Muscle of leg (tissue), 11 donors: ENCODE measurements around the gene SETD7. TPM values are rescaled to one million over a fixed set of nuclear protein-coding genes. Genes with fewer than 3 reads are reported as not detected.

Experiments
- DNase-seq: peaks from one replicate; pipeline ENCODE4 v3.0.0; 2013
- H3K27ac ChIP-seq: one replicate; pipeline ENCODE4 v1.5.1; 2013; ENCODE audit warnings: mild to moderate bottlenecking, low read length, control low read depth
- H3K27me3 ChIP-seq: one replicate; pipeline ENCODE4 v1.6.1; 2013; ENCODE audit warnings: low read length; ENCODE audit not compliant: control insufficient read depth, insufficient read depth
- H3K36me3 ChIP-seq: one replicate; pipeline ENCODE4 v1.6.1; 2013; ENCODE audit warnings: low read length; ENCODE audit not compliant: control insufficient read depth, insufficient read depth
- H3K4me1 ChIP-seq: one replicate; pipeline ENCODE4 v1.6.1; 2013; ENCODE audit warnings: low read length; ENCODE audit not compliant: control insufficient read depth, insufficient read depth
- H3K4me3 ChIP-seq: one replicate; pipeline ENCODE4 v1.5.1; 2013; ENCODE audit warnings: low read length, control low read depth
- H3K9me3 ChIP-seq: replicated peaks from 2 replicates; pipeline ENCODE4 v1.6.1; 2013; ENCODE audit warnings: low read depth, low read length; ENCODE audit not compliant: control insufficient read depth
- WGBS: methylation state at CpG from one replicate; pipeline ENCODE4 v1.1.5; 2013; ENCODE audit warnings: missing lambda C conversion rate; ENCODE audit not compliant: insufficient coverage; 5-methylcytosine and 5-hydroxymethylcytosine counted together
- polyA plus RNA-seq, 8 donors: library from polyadenylated mRNA; unstranded; fragments of 120-200 nt; gene quantifications; one replicate each; pipeline versions ENCODE4 v1.2.1 to v1.2.3, GENCODE V29; 2013; ENCODE audit warnings: inconsistent platforms in 1 of 8, low replicate concordance in 1 of 8; ENCODE audit not compliant: insufficient read length in 8 of 8, insufficient read depth in 1 of 8
- total RNA-seq: library from RNA; stranded (reverse); fragments of 120-200 nt; gene quantifications from one replicate; pipeline ENCODE4 v1.2.4, GENCODE V29; 2013

SETD7 gene
- total and polyA plus RNA-seq, 9 donors: 48.8 to 93.6 (median 79.2) TPM

DNA sequence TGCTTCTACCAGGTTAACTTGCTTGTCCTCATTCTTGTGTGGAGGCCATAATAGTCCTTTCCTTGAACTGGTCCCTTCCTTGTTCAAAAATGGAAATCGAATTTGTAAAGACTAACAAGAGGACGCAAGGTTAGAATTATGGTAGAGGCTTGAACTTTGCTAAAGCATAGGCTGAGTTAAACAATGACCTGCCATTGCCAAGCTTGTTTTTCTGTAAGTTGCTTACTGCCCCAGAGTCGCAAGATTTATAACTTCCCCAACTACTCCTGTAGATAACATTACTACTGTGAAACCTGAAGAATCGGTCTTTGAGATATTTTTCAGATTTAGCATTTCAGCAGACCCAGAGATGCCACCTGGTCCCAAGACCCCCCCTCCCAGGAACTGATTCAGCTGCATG lies 56.8 kb downstream of the SETD7 start:
- peaks cover 6% of the 10 kb centered on the region for H3K4me1 ChIP-seq
- no peaks in the 10 kb centered on the region for H3K27me3 ChIP-seq
- peaks cover 4% of the 10 kb centered on the region for H3K36me3 ChIP-seq
- H3K4me3 ChIP-seq: no peak overlapping the region
- 64% methylated on average over 2 of the region's 4 CpGs for WGBS
- no peak for DNase-seq
- no peak overlapping the region for H3K27ac ChIP-seq
- no peaks in the 10 kb centered on the region for H3K9me3 ChIP-seq

DNA sequence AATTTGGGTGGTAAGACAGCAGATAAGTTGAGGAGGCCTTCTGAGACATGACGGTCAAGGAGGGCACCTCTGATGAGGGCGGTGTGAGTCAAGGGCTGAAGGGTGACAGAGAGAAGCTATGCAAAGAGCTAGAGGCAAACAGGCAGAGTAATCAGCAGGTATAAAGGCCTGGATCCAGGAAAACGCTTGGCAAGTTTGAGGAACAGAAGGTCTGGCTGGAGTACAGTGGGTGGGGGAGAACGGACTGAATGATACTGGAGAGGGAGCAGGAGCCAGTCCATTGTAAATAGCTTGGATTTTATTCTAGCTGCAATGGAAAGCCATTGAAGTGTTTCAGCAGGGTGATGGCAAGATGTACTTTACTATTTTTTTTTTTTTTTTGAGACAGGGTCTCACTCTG lies 62.8 kb downstream of the SETD7 start:
- Histone ChIP-seq H3K9me3 (no peaks in the 10 kb centered on the region), H3K4me3 (no peak overlapping the region), H3K4me1 (peaks cover 6% of the 10 kb centered on the region), H3K27me3 (no peaks in the 10 kb centered on the region), H3K36me3 (no peaks in the 10 kb centered on the region), H3K27ac (no peak overlapping the region)
- DNase-seq: no peak
- WGBS: 61% methylated on average over 4 of the region's 4 CpGs

DNA sequence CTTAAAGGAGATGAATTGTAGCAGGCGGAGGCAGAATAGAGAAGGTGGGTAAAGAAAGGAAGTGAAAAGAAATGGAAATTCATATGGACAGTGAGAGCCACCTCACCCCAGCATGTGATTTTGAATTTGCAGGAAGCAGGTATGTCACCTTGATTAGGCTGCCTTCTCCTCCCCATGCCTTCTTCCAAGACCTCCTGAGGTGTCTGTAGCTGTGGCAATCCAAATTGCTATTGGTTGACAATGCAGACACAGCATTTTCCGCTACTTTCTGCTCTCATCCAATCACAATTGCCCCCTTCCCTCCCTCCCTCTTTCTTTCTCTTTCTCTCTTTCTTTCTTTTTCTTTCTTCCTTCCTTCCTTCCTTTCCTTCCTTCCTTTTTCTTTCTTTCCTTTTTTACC lies 63.6 kb downstream of the SETD7 start:
- H3K4me1 ChIP-seq: peaks cover 3% of the 10 kb centered on the region
- 100% methylated on average over 1 of the region's 2 CpGs for WGBS
- no peaks in the 10 kb centered on the region for H3K36me3 ChIP-seq
- H3K9me3 ChIP-seq: no peaks in the 10 kb centered on the region
- no peak overlapping the region for H3K4me3 ChIP-seq
- DNase-seq: no peak
- H3K27me3 ChIP-seq: no peaks in the 10 kb centered on the region
- H3K27ac ChIP-seq: no peak overlapping the region

GRCh38 chr4:139489638-139490037 lies 66.4 kb downstream of the SETD7 start:
- H3K4me1 ChIP-seq: no peaks in the 10 kb centered on the region
- H3K9me3 ChIP-seq: no peaks in the 10 kb centered on the region
- no peak overlapping the region for H3K27ac ChIP-seq
- no peak overlapping the region for H3K4me3 ChIP-seq
- DNase-seq: no peak
- no peaks in the 10 kb centered on the region for H3K36me3 ChIP-seq
- H3K27me3 ChIP-seq: no peaks in the 10 kb centered on the region

DNA sequence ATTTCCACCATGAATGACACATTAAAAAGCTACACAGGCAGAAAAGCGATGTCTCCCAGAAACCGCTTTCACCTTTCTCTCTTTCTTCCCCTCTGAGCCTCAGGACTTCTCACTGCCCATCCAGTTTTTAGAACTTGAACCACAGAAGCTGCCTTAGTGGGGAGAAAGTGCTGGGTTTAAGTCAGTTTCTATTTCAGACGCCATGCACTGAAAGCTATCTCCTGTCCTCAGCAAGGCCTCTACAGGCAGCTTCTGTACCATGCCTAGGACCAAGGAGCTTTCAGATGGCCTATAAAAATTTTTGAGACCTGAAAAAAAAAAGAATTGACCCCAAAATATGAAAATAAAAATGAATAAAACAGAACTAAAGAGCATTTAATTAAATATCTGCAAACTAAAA lies 67.6 kb downstream of the SETD7 start:
- Histone ChIP-seq H3K9me3 (no peaks in the 10 kb centered on the region), H3K4me1 (no peaks in the 10 kb centered on the region)
- 100% methylated on average over 2 of the region's 3 CpGs for WGBS

GRCh38 chr4:139484783-139485311 lies 71.2 kb downstream of the SETD7 start:
- Histone ChIP-seq H3K9me3 (no peaks in the 10 kb centered on the region), H3K4me1 (no peaks in the 10 kb centered on the region), H3K4me3 (no peak overlapping the region), H3K27me3 (no peaks in the 10 kb centered on the region), H3K36me3 (no peaks in the 10 kb centered on the region), H3K27ac (no peak overlapping the region)
- WGBS: 78% methylated on average over 10 of the region's 11 CpGs
- no peak for DNase-seq

More for the DNA sequence above, 67.6 kb downstream of the SETD7 start:
- no peak overlapping the region for H3K27ac ChIP-seq
- H3K36me3 ChIP-seq: no peaks in the 10 kb centered on the region
- no peak for DNase-seq
- no peaks in the 10 kb centered on the region for H3K27me3 ChIP-seq
- no peak overlapping the region for H3K4me3 ChIP-seq

DNA sequence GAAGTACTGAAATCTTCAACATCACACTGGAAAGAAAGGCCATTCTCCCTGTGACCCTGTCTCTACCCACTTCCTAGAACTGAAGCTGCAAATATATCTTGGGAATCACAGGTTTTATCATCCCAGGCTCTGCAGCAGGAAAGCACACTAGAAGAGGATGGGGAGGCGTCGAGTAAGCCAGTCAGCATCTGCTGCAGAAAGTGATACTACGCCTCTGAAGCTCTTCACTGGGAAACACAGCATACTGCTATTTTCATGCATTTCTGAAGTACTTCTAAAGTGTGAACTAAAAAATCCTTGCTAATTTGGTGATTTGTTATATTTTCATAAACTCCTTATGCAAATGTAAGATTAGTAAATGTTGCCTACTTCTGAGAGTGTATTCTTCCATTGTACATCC lies 73.0 kb downstream of the SETD7 start:
- Histone ChIP-seq H3K27me3 (no peaks in the 10 kb centered on the region), H3K4me3 (no peak overlapping the region), H3K36me3 (no peaks in the 10 kb centered on the region), H3K27ac (no peak overlapping the region), H3K4me1 (no peaks in the 10 kb centered on the region), H3K9me3 (no peaks in the 10 kb centered on the region)
- WGBS: no CpG with 5 or more reads among the region's 3 CpGs
- no peak for DNase-seq

- H3K9me3 ChIP-seq: no peaks in the 10 kb centered on the region
- no peaks in the 10 kb centered on the region for H3K27me3 ChIP-seq
- no peaks in the 10 kb centered on the region for H3K36me3 ChIP-seq
- H3K4me3 ChIP-seq: no peak overlapping the region
- H3K4me1 ChIP-seq: no peaks in the 10 kb centered on the region
- no peak overlapping the region for H3K27ac ChIP-seq
- DNase-seq: no peak
- no CpG with 5 or more reads among the region's 1 CpG for WGBS
These were observed 74.6 kb downstream of the SETD7 start for GRCh38 chr4:139481465-139481864.

- DNase-seq: no peak
- H3K9me3 ChIP-seq: peaks cover 3% of the 10 kb centered on the region
- no peak overlapping the region for H3K27ac ChIP-seq
- H3K36me3 ChIP-seq: peaks cover 8% of the 10 kb centered on the region
- no peak overlapping the region for H3K4me3 ChIP-seq
- no peaks in the 10 kb centered on the region for H3K4me1 ChIP-seq
- no peaks in the 10 kb centered on the region for H3K27me3 ChIP-seq
- no CpG with 5 or more reads among the region's 4 CpGs for WGBS
These were observed 79.7 kb downstream of the SETD7 start for GRCh38 chr4:139476363-139476762.

DNA sequence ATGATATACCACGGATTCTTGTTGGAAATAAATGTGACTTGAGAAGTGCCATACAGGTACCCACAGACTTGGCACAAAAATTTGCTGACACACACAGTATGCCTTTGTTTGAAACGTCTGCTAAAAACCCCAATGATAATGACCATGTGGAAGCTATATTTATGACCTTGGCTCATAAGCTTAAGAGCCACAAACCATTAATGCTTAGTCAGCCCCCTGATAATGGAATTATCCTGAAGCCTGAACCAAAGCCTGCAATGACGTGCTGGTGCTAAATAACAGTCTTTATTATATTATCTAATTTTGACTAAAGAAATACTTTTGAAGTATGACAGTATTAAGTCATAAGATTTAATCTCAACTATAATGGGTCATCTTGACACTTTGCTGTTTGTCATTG lies 83.2 kb downstream of the SETD7 start:
- WGBS: no CpG with 5 or more reads among the region's 3 CpGs
- Histone ChIP-seq H3K36me3 (peaks cover 9% of the 10 kb centered on the region), H3K4me1 (no peaks in the 10 kb centered on the region), H3K9me3 (peaks cover 13% of the 10 kb centered on the region), H3K4me3 (no peak overlapping the region), H3K27ac (no peak overlapping the region), H3K27me3 (no peaks in the 10 kb centered on the region)
- DNase-seq: no peak

- peaks cover 9% of the 10 kb centered on the region for H3K36me3 ChIP-seq
- H3K9me3 ChIP-seq: peaks cover 13% of the 10 kb centered on the region
- DNase-seq: no peak
- no peak overlapping the region for H3K4me3 ChIP-seq
- H3K27ac ChIP-seq: no peak overlapping the region
- H3K4me1 ChIP-seq: no peaks in the 10 kb centered on the region
- no peaks in the 10 kb centered on the region for H3K27me3 ChIP-seq
- 100% methylated on average over 3 of the region's 6 CpGs for WGBS
These were observed 84.9 kb downstream of the SETD7 start for GRCh38 chr4:139470997-139471665.
